HCT116 (cell line): ENCODE data around the gene TUSC1. TPM values are rescaled to one million over a fixed set of nuclear protein-coding genes. Genes with fewer than 3 reads are reported as not detected.

ENCODE experiments used
- ATAC-seq: fragments of 200-7000 bp; cut with Tn5 transposase; 2 replicates; pipeline ENCODE4 v1.9.1; 2020; ENCODE audit warnings: mild to moderate bottlenecking, moderate library complexity
- BruUV-seq: library from RNA; stranded (reverse); fragments of 400-500 nt; replicated peaks from 2 replicates; lab custom pipeline; 2021; lab: Mats Ljungman, UMichigan
- CTCF ChIA-PET: fragments of 300-600 bp; sonication (Branson Sonifier 250); formaldehyde crosslinking; loops from one replicate; lab custom pipeline; 2021; ENCODE audit warnings: antibody characterized with exemption; lab: Charles Lee
- POLR2A ChIA-PET: fragments of 300-600, 350-600 bp; sonication (Branson Sonifier 250); formaldehyde crosslinking; loops from one replicate; lab custom pipeline; 2021; ENCODE audit warnings: antibody characterized with exemption; lab: Charles Lee
- RAD21 ChIA-PET, 2 experiments: fragments of 300-600 bp; sonication (Branson Sonifier 250); formaldehyde crosslinking; loops; one replicate each; lab custom pipeline; 2023; ENCODE audit warnings: low total read pairs in 2 of 2; ENCODE audit not compliant: uncharacterized antibody in 2 of 2, unreplicated experiment in 2 of 2, low non-redundant PET in 1 of 2; lab: Charles Lee
- DNase-seq: peaks from one replicate; pipeline ENCODE4 v3.0.0-alpha.2; 2010; ENCODE audit warnings: low read depth, low spot score
- H2AFZ ChIP-seq: fragments of 200-600 bp; shearing (Covaris generic), sonication (generic); 2 replicates; pipeline ENCODE4 v1.6.1; 2017; ENCODE audit warnings: low read depth, mixed run types, mixed read lengths, antibody characterized with exemption, low read length; ENCODE audit not compliant: poor library complexity, severe bottlenecking
- H3K27ac ChIP-seq: 2 replicates; pipeline ENCODE4 v1.5.1; 2012; ENCODE audit warnings: low read depth, low read length
- H3K27me3 ChIP-seq: fragments of 200-600 bp; sonication (generic); 2 replicates; pipeline ENCODE4 v1.6.1; 2016; ENCODE audit warnings: mixed run types, low read length, mixed read lengths; ENCODE audit not compliant: insufficient read depth
- H3K36me3 ChIP-seq, 2 experiments: fragments of 200-500 bp in 1 of 2; fragments of 200-600 bp in 1 of 2; sonication (Bioruptor generic) in 1 of 2; sonication (generic) in 1 of 2; 2 replicates each; pipeline versions ENCODE4 v1.5.1 to v1.6.1; 2014 to 2016; ENCODE audit warnings: low read length in 2 of 2, inconsistent platforms in 1 of 2, mixed read lengths in 1 of 2, mixed run types in 1 of 2; ENCODE audit not compliant: insufficient read depth in 2 of 2, control insufficient read depth in 1 of 2
- H3K4me1 ChIP-seq, 2 experiments: fragments of 200-600 bp in 1 of 2; sonication (generic) in 1 of 2; 2 replicates each; pipeline versions ENCODE4 v1.5.1 to v1.6.1; 2012 to 2017; ENCODE audit warnings: low read length in 2 of 2, inconsistent platforms in 1 of 2, mild to moderate bottlenecking in 1 of 2, mixed read lengths in 1 of 2, mixed run types in 1 of 2, moderate library complexity in 1 of 2; ENCODE audit not compliant: insufficient read depth in 2 of 2, control insufficient read depth in 1 of 2
- H3K4me2 ChIP-seq: fragments of 200-600 bp; sonication (generic); 2 replicates; pipeline ENCODE4 v1.6.1; 2017; ENCODE audit warnings: mixed run types, low read length, mixed read lengths
- H3K4me3 ChIP-seq, 2 experiments: fragments of 200-600 bp in 1 of 2; sonication (generic) in 1 of 2; replicated peaks in 1 of 2; 2 replicates each; pipeline ENCODE4 v1.5.1; 2011 to 2016; ENCODE audit warnings: low read length in 2 of 2, control low read depth in 1 of 2, low read depth in 1 of 2, mild to moderate bottlenecking in 1 of 2, mixed read lengths in 1 of 2, mixed run types in 1 of 2
- H3K79me2 ChIP-seq: fragments of 200-600 bp; sonication (generic); 2 replicates; pipeline ENCODE4 v1.6.1; 2017; ENCODE audit warnings: mild to moderate bottlenecking, mixed run types, low read length, moderate library complexity, mixed read lengths; ENCODE audit not compliant: insufficient read depth
- H3K9ac ChIP-seq: fragments of 200-600 bp; sonication (generic); 2 replicates; pipeline ENCODE4 v1.6.1; 2016; ENCODE audit warnings: low read length, mixed read lengths
- H3K9me2 ChIP-seq: fragments of 200-600 bp; sonication (generic), shearing (Covaris generic); 2 replicates; pipeline ENCODE4 v1.6.1; 2017; ENCODE audit warnings: mixed run types, mild to moderate bottlenecking, moderate library complexity; ENCODE audit not compliant: insufficient read depth
- H3K9me3 ChIP-seq, 2 experiments: fragments of 200-500 bp in 1 of 2; fragments of 200-600 bp in 1 of 2; sonication (Bioruptor generic) in 1 of 2; sonication (generic) in 1 of 2; 2 replicates each; pipeline ENCODE4 v1.6.1; 2014 to 2017; ENCODE audit warnings: low read length in 2 of 2, mixed read lengths in 2 of 2, inconsistent platforms in 1 of 2, low read depth in 1 of 2, mild to moderate bottlenecking in 1 of 2, mixed run types in 1 of 2, moderate library complexity in 1 of 2; ENCODE audit not compliant: control insufficient read depth in 1 of 2, insufficient read depth in 1 of 2
- H4K20me1 ChIP-seq: fragments of 200-600 bp; sonication (generic), shearing (Covaris generic); 2 replicates; pipeline ENCODE4 v1.6.1; 2017; ENCODE audit warnings: mixed run types, mild to moderate bottlenecking, moderate library complexity; ENCODE audit not compliant: insufficient read depth
- EGR1 ChIP-seq: IDR thresholded peaks from 2 replicates; pipeline ENCODE4 v1.6.1; 2012; ENCODE audit warnings: low read depth
- EZH2phosphoT487 ChIP-seq: fragments of 200-600 bp; IDR thresholded peaks from 2 replicates; pipeline ENCODE4 v1.6.1; 2018; ENCODE audit warnings: antibody characterized with exemption, borderline replicate concordance
- FOSL1 ChIP-seq: IDR thresholded peaks from 2 replicates; pipeline ENCODE4 v1.6.1; 2012; ENCODE audit warnings: low read depth
- JUND ChIP-seq: IDR thresholded peaks from 2 replicates; pipeline ENCODE4 v1.6.1; 2012
- POLR2A ChIP-seq: IDR thresholded peaks from 2 replicates; pipeline ENCODE4 v1.7.0; 2011; ENCODE audit warnings: borderline replicate concordance; ENCODE audit not compliant: insufficient read depth, insufficient read length; ENCODE audit errors: extremely low read depth
- POLR2AphosphoS5 ChIP-seq: IDR thresholded peaks from 2 replicates; pipeline ENCODE4 v1.6.1; 2011; ENCODE audit warnings: mild to moderate bottlenecking, low read depth, low read length, moderate library complexity
- SIN3A ChIP-seq: IDR thresholded peaks from 2 replicates; pipeline ENCODE4 v1.6.1; 2012; ENCODE audit warnings: low read depth
- SP1 ChIP-seq: IDR thresholded peaks from 2 replicates; pipeline ENCODE4 v1.6.1; 2012; ENCODE audit warnings: low read depth
- SRF ChIP-seq: IDR thresholded peaks from 2 replicates; pipeline ENCODE4 v1.6.1; 2012; ENCODE audit warnings: low read depth
- TCF7L2 ChIP-seq: IDR thresholded peaks from 2 replicates; pipeline ENCODE4 v1.7.0; 2011; ENCODE audit warnings: borderline replicate concordance, inconsistent platforms; ENCODE audit not compliant: insufficient read depth, insufficient read length; ENCODE audit errors: extremely low read depth
- ZNF274 ChIP-seq: fragments of 200-500 bp; sonication (Bioruptor generic); IDR thresholded peaks from 2 replicates; pipeline ENCODE4 v1.6.1; 2014; ENCODE audit warnings: mild to moderate bottlenecking, low read depth, low read length, inconsistent platforms
- intact Hi-C: fragments of 100-400 bp; cut with micrococcal nuclease; formaldehyde crosslinking; loops from 2 replicates; pipeline ENCODE4 v1.10.0; 2022
- total RNA-seq: library from RNA; stranded (reverse); gene quantifications from one replicate; pipeline ENCODE4 v1.2.1, GENCODE V29; 2021; ENCODE audit not compliant: unreplicated experiment
- TF ChIP-seq, protein P1 (sequence below): IDR thresholded peaks from 2 replicates; pipeline ENCODE4 v1.6.1; 2012
- TF ChIP-seq, protein P2 (sequence below): IDR thresholded peaks from 2 replicates; pipeline ENCODE4 v1.6.1; 2012; ENCODE audit warnings: low read depth

The TUSC1 gene
- total RNA-seq, 1 experiment from 2014 or later: not detected

DNA sequence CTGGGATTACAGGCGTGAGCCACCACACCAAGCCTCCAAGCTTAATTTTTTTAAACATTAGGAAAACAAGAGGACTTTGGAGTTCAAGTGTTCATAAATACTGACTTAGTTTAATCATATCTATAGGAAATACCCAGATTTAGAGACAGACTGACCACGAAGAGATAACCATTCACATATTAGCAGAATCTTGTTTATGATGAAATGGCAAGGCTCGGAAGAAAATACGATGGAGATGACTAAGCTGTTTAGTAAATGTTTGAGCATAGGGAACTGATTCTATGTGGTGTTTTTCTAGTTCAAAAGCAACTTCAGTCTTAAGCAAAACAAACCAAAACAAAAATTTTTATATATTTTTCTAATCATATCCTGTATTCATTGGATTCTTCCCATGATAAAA lies 13.5 kb upstream of the TUSC1 start:
- intact Hi-C loops: no loop called here
- Histone ChIP-seq H3K79me2 (no peaks in the 10 kb centered on the region), H3K4me3 (no peak overlapping the region), H3K27me3 (no peaks in the 10 kb centered on the region), H4K20me1 (no peaks in the 10 kb centered on the region), H3K27ac (no peak overlapping the region), H3K36me3 (no peaks in the 10 kb centered on the region), H3K4me2 (no peak overlapping the region), H3K9me2 (no peaks in the 10 kb centered on the region), H3K4me1 (no peaks in the 10 kb centered on the region), H3K9me3 (peaks cover 0 to 13% of the 10 kb centered on the region in 2 experiments; a peak in 2 of 4 replicates), H3K9ac (no peak overlapping the region), H2AFZ (no peak overlapping the region)
- POLR2A ChIA-PET: no interaction called here
- no peak for ATAC-seq
- no peak for DNase-seq
- TF ChIP-seq SRF (no peak), POLR2A (no peak), SIN3A (no peak), SP1 (no peak), ZNF274 (no peak), EZH2phosphoT487 (no peak), JUND (no peak), TCF7L2 (no peak), EGR1 (no peak), FOSL1 (no peak), POLR2AphosphoS5 (no peak)
- TF ChIP-seq, protein P1, sequence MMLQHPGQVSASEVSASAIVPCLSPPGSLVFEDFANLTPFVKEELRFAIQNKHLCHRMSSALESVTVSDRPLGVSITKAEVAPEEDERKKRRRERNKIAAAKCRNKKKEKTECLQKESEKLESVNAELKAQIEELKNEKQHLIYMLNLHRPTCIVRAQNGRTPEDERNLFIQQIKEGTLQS: no peak
- TF ChIP-seq, protein P2, sequence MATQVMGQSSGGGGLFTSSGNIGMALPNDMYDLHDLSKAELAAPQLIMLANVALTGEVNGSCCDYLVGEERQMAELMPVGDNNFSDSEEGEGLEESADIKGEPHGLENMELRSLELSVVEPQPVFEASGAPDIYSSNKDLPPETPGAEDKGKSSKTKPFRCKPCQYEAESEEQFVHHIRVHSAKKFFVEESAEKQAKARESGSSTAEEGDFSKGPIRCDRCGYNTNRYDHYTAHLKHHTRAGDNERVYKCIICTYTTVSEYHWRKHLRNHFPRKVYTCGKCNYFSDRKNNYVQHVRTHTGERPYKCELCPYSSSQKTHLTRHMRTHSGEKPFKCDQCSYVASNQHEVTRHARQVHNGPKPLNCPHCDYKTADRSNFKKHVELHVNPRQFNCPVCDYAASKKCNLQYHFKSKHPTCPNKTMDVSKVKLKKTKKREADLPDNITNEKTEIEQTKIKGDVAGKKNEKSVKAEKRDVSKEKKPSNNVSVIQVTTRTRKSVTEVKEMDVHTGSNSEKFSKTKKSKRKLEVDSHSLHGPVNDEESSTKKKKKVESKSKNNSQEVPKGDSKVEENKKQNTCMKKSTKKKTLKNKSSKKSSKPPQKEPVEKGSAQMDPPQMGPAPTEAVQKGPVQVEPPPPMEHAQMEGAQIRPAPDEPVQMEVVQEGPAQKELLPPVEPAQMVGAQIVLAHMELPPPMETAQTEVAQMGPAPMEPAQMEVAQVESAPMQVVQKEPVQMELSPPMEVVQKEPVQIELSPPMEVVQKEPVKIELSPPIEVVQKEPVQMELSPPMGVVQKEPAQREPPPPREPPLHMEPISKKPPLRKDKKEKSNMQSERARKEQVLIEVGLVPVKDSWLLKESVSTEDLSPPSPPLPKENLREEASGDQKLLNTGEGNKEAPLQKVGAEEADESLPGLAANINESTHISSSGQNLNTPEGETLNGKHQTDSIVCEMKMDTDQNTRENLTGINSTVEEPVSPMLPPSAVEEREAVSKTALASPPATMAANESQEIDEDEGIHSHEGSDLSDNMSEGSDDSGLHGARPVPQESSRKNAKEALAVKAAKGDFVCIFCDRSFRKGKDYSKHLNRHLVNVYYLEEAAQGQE: no peak
- RAD21 ChIA-PET: no interaction called here
- no TSS peak for BruUV-seq
- CTCF ChIA-PET: no interaction called here
